ENCODE measurements around the gene IDUA. TPM values are rescaled to one million over a fixed set of nuclear protein-coding genes. Genes with fewer than 3 reads are reported as not detected.
"Not testable (repeated sequence)": the region's sequence is repeated elsewhere in the genome, so short reads cannot be mapped to it uniquely, and the experiment has no call there.

IDUA gene
- total RNA-seq, 1 donor from 2014 or later = 14.9 TPM

DNA sequence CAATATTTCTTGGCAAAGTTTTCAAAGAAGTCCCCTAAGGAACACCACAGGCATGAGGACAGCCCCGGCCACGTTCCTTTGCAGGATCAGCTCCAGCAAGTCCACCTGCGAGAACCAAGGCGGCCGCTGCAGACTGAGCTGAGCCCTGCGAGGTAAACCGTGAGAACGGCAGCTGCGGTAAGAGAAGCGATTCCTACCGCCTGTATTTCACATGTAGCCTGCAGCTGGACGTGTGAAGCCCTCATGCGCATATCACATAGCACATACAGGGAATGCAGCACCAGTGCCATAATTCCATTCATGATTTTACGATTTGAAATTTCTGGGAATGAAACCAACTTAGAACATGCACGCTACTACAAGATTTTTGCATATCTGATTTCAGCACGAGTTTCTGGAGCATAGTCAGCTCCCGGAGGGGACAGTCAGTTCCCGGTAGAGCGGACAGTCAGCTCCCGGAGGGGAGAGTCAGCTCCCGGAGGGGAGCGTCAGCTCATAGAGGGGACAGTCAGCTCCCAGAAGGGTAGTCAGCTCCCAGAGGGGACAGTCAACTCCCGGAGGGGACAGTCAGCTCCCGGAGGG, 66.3 kb downstream of the IDUA start:
- Mint-ChIP-seq H3K27ac (ENCODE audit: unreplicated experiment) (no peak overlapping the region), H3K4me3 (ENCODE audit: unreplicated experiment) (no peak overlapping the region), H3K4me1 (ENCODE audit: unreplicated experiment) (peaks cover 8% of the 10 kb centered on the region), H3K27me3 (ENCODE audit: unreplicated experiment) (peaks cover 21% of the 10 kb centered on the region), H3K36me3 (ENCODE audit: low read depth, unreplicated experiment) (peaks cover 5% of the 10 kb centered on the region), H3K9me3 (ENCODE audit: unreplicated experiment) (no peaks in the 10 kb centered on the region)
- no peak for DNase-seq (ENCODE audit: low spot score)
- TF ChIP-seq, protein P1, sequence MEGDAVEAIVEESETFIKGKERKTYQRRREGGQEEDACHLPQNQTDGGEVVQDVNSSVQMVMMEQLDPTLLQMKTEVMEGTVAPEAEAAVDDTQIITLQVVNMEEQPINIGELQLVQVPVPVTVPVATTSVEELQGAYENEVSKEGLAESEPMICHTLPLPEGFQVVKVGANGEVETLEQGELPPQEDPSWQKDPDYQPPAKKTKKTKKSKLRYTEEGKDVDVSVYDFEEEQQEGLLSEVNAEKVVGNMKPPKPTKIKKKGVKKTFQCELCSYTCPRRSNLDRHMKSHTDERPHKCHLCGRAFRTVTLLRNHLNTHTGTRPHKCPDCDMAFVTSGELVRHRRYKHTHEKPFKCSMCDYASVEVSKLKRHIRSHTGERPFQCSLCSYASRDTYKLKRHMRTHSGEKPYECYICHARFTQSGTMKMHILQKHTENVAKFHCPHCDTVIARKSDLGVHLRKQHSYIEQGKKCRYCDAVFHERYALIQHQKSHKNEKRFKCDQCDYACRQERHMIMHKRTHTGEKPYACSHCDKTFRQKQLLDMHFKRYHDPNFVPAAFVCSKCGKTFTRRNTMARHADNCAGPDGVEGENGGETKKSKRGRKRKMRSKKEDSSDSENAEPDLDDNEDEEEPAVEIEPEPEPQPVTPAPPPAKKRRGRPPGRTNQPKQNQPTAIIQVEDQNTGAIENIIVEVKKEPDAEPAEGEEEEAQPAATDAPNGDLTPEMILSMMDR (IDR thresholded peaks at IDR 0.05; ENCODE audit: unreplicated experiment) = no peak

DNA sequence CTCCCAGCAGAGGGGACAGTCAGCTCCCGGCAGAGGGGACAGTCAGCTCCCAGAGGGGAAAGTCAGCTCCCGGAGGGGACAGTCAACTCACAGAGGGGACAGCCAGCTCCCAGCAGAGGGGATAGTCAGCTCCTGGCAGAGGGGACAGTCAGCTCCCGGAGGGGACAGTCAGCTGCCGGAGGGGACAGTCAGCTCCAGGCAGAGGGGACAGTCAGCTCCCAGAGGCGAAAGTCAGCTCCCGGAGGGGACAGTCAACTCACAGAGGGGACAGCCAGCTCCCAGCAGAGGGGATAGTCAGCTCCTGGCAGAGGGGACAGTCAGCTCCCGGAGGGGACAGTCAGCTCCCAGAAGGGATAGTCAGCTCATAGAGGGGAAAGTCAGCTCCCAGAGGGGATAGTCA, 67.0 kb downstream of the IDUA start:
- H3K27ac Mint-ChIP-seq (ENCODE audit: unreplicated experiment); H3K36me3 Mint-ChIP-seq (ENCODE audit: low read depth, unreplicated experiment); DNase-seq (ENCODE audit: low spot score); H3K4me3 Mint-ChIP-seq (ENCODE audit: unreplicated experiment); H3K9me3 Mint-ChIP-seq (ENCODE audit: unreplicated experiment); H3K4me1 Mint-ChIP-seq (ENCODE audit: unreplicated experiment): not testable (repeated sequence)
- H3K27me3 Mint-ChIP-seq (ENCODE audit: unreplicated experiment) = peaks cover 19% of the 10 kb centered on the region

Other genes starting within 250 kb of the IDUA start
- 0.46 TPM for gene CPLX1, start 160.9 kb upstream of the IDUA start, total RNA-seq (ENCODE audit: unreplicated experiment)
- gene GAK, start 54.7 kb upstream of the IDUA start, total RNA-seq (ENCODE audit: unreplicated experiment) = 112 TPM
- 31.4 TPM for gene TMEM175, start 54.6 kb upstream of the IDUA start, total RNA-seq (ENCODE audit: unreplicated experiment)
- 14.5 TPM for gene DGKQ, start 13.5 kb upstream of the IDUA start, total RNA-seq (ENCODE audit: unreplicated experiment)
- not detected for gene SLC26A1, start 6.4 kb downstream of the IDUA start, total RNA-seq (ENCODE audit: unreplicated experiment)
- gene FGFRL1, start 24.6 kb downstream of the IDUA start, total RNA-seq (ENCODE audit: unreplicated experiment) = 5.2 TPM
- 3.3 TPM for gene RNF212, start 126.5 kb downstream of the IDUA start, total RNA-seq (ENCODE audit: unreplicated experiment)
- 0.97 TPM for gene SPON2, start 185.5 kb downstream of the IDUA start, total RNA-seq (ENCODE audit: unreplicated experiment)